Fibroblast of lung (primary cell): ENCODE data around the gene MEX3A.

Source experiments
- EZH2 ChIP-seq: IDR thresholded peaks from 2 replicates; pipeline ENCODE4 v1.5.1; 2012; ENCODE audit warnings: low read length, control low read depth, mild to moderate bottlenecking; ENCODE audit errors: missing control alignments
- TF ChIP-seq, protein P1 (sequence below), 2 donors: IDR thresholded peaks in 1 of 2; conservative IDR thresholded peaks in 1 of 2; 1 replicate in 1 of 2; 2 replicates in 1 of 2; pipeline ENCODE4 v1.5.1; 2011 to 2012; ENCODE audit warnings: low read length in 2 of 2, control low read depth in 1 of 2, inconsistent platforms in 1 of 2, low read depth in 1 of 2, mild to moderate bottlenecking in 1 of 2

- TF ChIP-seq, protein P1, sequence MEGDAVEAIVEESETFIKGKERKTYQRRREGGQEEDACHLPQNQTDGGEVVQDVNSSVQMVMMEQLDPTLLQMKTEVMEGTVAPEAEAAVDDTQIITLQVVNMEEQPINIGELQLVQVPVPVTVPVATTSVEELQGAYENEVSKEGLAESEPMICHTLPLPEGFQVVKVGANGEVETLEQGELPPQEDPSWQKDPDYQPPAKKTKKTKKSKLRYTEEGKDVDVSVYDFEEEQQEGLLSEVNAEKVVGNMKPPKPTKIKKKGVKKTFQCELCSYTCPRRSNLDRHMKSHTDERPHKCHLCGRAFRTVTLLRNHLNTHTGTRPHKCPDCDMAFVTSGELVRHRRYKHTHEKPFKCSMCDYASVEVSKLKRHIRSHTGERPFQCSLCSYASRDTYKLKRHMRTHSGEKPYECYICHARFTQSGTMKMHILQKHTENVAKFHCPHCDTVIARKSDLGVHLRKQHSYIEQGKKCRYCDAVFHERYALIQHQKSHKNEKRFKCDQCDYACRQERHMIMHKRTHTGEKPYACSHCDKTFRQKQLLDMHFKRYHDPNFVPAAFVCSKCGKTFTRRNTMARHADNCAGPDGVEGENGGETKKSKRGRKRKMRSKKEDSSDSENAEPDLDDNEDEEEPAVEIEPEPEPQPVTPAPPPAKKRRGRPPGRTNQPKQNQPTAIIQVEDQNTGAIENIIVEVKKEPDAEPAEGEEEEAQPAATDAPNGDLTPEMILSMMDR (conservative IDR thresholded peaks at IDR 0.05 in 1 of 2, IDR thresholded peaks at IDR 0.05 in 1 of 2; ENCODE audit: low read depth in 1 of 2, low read length in 2 of 2) = peak in 1 of 2 donors; percentile 27
- TF ChIP-seq EZH2 = no peak
These were observed 29.1 kb downstream of the MEX3A start for GRCh38 chr1:156052862-156053767.
